Osteocyte (in vitro differentiated cells): ENCODE measurements around the gene GNG8. TPM values are rescaled to one million over a fixed set of nuclear protein-coding genes. Genes with fewer than 3 reads are reported as not detected.

ENCODE experiments used
- DNase-seq: peaks from one replicate; pipeline ENCODE4 v3.0.0; 2021; ENCODE audit warnings: mixed read lengths; ENCODE audit not compliant: unreplicated experiment; ENCODE audit errors: extremely low spot score
- H3K27ac Mint-ChIP-seq: one replicate; pipeline ENCODE4 v1.8.0; 2021; ENCODE audit warnings: mild to moderate bottlenecking, mixed read lengths; ENCODE audit not compliant: unreplicated experiment
- H3K27me3 Mint-ChIP-seq: one replicate; pipeline ENCODE4 v1.8.0; 2021; ENCODE audit warnings: mixed read lengths; ENCODE audit not compliant: unreplicated experiment
- H3K36me3 Mint-ChIP-seq: one replicate; pipeline ENCODE4 v1.8.0; 2021; ENCODE audit warnings: mixed read lengths; ENCODE audit not compliant: unreplicated experiment
- H3K4me1 Mint-ChIP-seq: one replicate; pipeline ENCODE4 v1.8.0; 2021; ENCODE audit warnings: mixed read lengths; ENCODE audit not compliant: unreplicated experiment
- H3K4me3 Mint-ChIP-seq: one replicate; pipeline ENCODE4 v1.8.0; 2021; ENCODE audit warnings: mild to moderate bottlenecking, moderate library complexity, mixed read lengths; ENCODE audit not compliant: unreplicated experiment
- H3K9me3 Mint-ChIP-seq: one replicate; pipeline ENCODE4 v1.8.0; 2021; ENCODE audit warnings: mixed read lengths; ENCODE audit not compliant: unreplicated experiment
- CTCF ChIP-seq: fragments of 200-600 bp; sonication (generic); IDR thresholded peaks from 2 replicates; pipeline ENCODE4 v1.5.0; 2021; ENCODE audit warnings: antibody characterized with exemption, mild to moderate bottlenecking, moderate library complexity
- total RNA-seq: library from RNA; stranded (reverse); gene quantifications from 2 replicates; pipeline ENCODE4 v1.2.1, GENCODE V29; 2021

The GNG8 gene
- total RNA-seq, 1 donor from 2014 or later = not detected

GRCh38 chr19:46623915-46624502 is 12.0 kb downstream of the GNG8 start:
- Mint-ChIP-seq H3K36me3 (no peaks in the 10 kb centered on the region), H3K27me3 (no peaks in the 10 kb centered on the region), H3K27ac (peak overlapping the region; percentile 57), H3K4me1 (peaks cover 41% of the 10 kb centered on the region), H3K9me3 (no peaks in the 10 kb centered on the region), H3K4me3 (no peak overlapping the region)
- DNase-seq = no peak
- TF ChIP-seq CTCF = no peak

- Mint-ChIP-seq H3K9me3 (no peaks in the 10 kb centered on the region), H3K27ac (no peak overlapping the region), H3K27me3 (no peaks in the 10 kb centered on the region), H3K4me3 (no peak overlapping the region), H3K4me1 (peaks cover 43% of the 10 kb centered on the region), H3K36me3 (no peaks in the 10 kb centered on the region)
- DNase-seq = no peak
- TF ChIP-seq CTCF = no peak
These were observed 13.9 kb downstream of the GNG8 start for GRCh38 chr19:46622118-46622446.

- DNase-seq = no peak
- Mint-ChIP-seq H3K27me3 (no peaks in the 10 kb centered on the region), H3K4me1 (peaks cover 46% of the 10 kb centered on the region), H3K9me3 (no peaks in the 10 kb centered on the region), H3K4me3 (no peak overlapping the region), H3K27ac (no peak overlapping the region), H3K36me3 (no peaks in the 10 kb centered on the region)
- no peak for TF ChIP-seq CTCF
These were observed 14.5 kb downstream of the GNG8 start for GRCh38 chr19:46621191-46622117.

- H3K4me3 Mint-ChIP-seq = no peak overlapping the region
These were observed 15.3 kb downstream of the GNG8 start for GRCh38 chr19:46620716-46621115.

More at GRCh38 chr19:46620716-46621115, 15.3 kb downstream of the GNG8 start:
- H3K27me3 Mint-ChIP-seq = no peaks in the 10 kb centered on the region
- H3K36me3 Mint-ChIP-seq = no peaks in the 10 kb centered on the region
- peaks cover 42% of the 10 kb centered on the region for H3K4me1 Mint-ChIP-seq
- no peak overlapping the region for H3K27ac Mint-ChIP-seq
- no peaks in the 10 kb centered on the region for H3K9me3 Mint-ChIP-seq
- DNase-seq = no peak
- no peak for TF ChIP-seq CTCF
